Occipital lobe (tissue), 3 donors: ENCODE results near the gene ZNF597. TPM values are rescaled to one million over a fixed set of nuclear protein-coding genes. Genes with fewer than 3 reads are reported as not detected.

Experiments
- DNase-seq: peaks from one replicate; lab custom pipeline; 2025; lab: John Stamatoyannopoulos, UW
- small RNA-seq: library from RNA; depleted of rRNA; stranded (forward); fragments of <200 nt; gene quantifications from one replicate; pipeline ENCODE3, GENCODE V24; 2014
- total RNA-seq: library from RNA; depleted of rRNA; stranded (reverse); fragments of >200 nt; gene quantifications from one replicate; pipeline ENCODE4 v1.2.3, GENCODE V29; 2014

The ZNF597 gene
- total RNA-seq, 1 donor from 2014 or later = 4.4 TPM

DNA sequence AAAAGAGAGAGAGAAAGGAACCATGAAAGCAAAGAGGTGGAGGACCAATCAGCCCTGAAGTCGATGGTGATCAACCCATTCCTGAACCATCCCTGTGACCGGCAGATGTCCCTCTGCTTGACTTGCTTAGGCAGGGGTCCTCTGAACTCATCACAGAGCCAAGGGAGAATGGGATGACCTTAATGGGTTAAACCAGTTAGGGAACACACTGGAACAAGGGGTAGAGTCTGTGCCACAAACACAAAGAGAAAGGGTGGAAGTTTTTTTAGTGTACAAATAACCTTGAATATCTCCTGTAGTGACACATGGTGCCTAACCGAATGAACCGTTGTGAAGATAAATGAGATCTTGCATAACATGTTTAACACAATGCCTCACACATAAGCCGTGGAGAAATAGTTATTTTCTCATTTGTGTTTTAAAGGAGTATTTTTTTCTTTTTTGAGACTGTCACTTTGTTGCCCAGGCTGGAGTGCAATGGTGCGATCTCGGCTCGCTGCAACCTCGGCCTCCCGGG lies 11.4 kb upstream of the ZNF597 start:
- DNase-seq = no peak

- no peak for DNase-seq
Observed at GRCh38 chr16:3454093-3454492, 10.8 kb upstream of the ZNF597 start.

GRCh38 chr16:3444032-3444388 lies 706 bp upstream of the ZNF597 start:
- no peak for DNase-seq

GRCh38 chr16:3439637-3440036 lies 3.7 kb downstream of the ZNF597 start:
- DNase-seq = no peak

- DNase-seq = no peak
Observed at GRCh38 chr16:3434373-3434772, 8.9 kb downstream of the ZNF597 start.

GRCh38 chr16:3431779-3432219 lies 11.5 kb downstream of the ZNF597 start:
- DNase-seq = no peak

- DNase-seq = no peak
Observed at GRCh38 chr16:3413730-3414379, 29.4 kb downstream of the ZNF597 start.

- no peak for DNase-seq
Observed at GRCh38 chr16:3408561-3409197, 34.6 kb downstream of the ZNF597 start.

GRCh38 chr16:3401719-3402397 lies 41.4 kb downstream of the ZNF597 start:
- DNase-seq = no peak

DNA sequence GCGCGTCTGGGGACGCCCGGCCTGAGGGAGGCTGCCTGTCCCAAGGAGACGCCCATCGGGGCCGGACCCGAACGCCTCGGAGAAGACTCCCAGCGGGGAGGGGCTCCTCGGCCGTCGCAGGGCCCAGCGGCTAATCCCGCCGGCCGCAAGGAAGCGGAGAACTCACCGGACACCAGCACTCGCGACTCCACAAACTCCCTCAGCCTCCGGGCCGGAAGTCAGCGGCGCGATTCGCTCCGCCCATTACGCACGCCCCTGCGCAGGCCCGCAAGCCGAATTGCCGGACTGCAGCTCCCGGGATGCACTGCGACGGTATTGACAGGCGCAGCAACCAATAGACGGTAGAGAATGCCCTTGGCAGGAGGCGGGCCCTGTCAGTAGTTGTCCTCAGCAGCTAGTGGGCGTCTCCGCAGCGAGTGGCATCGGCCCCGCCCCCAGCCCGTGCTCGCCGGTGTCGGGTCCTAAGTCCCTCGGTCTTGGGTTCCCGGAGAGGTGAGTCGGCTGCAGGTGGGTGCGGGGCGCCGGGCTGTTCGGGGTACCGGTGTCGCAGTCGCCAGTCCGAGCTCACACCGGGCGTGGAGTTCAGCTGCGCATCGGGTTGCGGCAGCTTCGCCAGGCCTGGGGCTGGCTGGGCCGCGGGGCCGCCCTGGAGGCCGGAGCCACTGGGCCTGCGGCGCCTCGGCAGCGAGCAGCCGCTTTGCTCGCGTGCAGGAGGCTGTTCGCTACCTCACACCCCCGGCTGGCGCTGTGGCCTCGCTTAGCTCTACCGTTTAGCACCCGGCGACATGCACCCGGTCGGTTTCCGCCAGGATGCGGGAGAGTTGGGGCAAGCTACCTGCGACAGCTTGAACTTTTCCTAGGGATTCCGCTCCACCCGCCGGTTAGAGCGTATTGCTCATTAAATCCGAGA lies 42.3 kb downstream of the ZNF597 start, which contains the start of the genes ZNF174 and ZSCAN32:
Gene ZNF174, plus strand, starts transcription at position 437 of the 910 bp plus-strand sequence. CDS start 790 bp downstream, outside the sequence.
Gene ZSCAN32, minus strand, starts transcription at position 226 of the 910 bp plus-strand sequence. CDS start 3,447 bp downstream, outside the sequence.
- peak; percentile 99 for DNase-seq

GRCh38 chr16:3400446-3400778 lies 42.9 kb downstream of the ZNF597 start:
- DNase-seq = no peak

- no peak for DNase-seq
Observed at GRCh38 chr16:3389663-3390338, 53.5 kb downstream of the ZNF597 start.

GRCh38 chr16:3388325-3388724 lies 55.0 kb downstream of the ZNF597 start:
- no peak for DNase-seq

GRCh38 chr16:3383045-3383448 lies 60.3 kb downstream of the ZNF597 start:
- DNase-seq = no peak

Small RNAs within 50 kb of the gene (small RNA-seq; reads per million reads assigned to genes)
- gene MIR6126 = not detected

Other genes with a start within 250 kb of the ZNF597 start
- gene ZNF200, start 208.3 kb downstream of the ZNF597 start, total RNA-seq = 17.9 TPM
- gene MEFV, start 186.9 kb downstream of the ZNF597 start, total RNA-seq = 0.47 TPM
- gene ZNF263, start 160.0 kb downstream of the ZNF597 start, total RNA-seq = 55.4 TPM
- 26.4 TPM for gene TIGD7, start 138.1 kb downstream of the ZNF597 start, total RNA-seq
- gene ZNF75A, start 138.0 kb downstream of the ZNF597 start, total RNA-seq = 35.4 TPM
- gene OR2C1, start 87.6 kb downstream of the ZNF597 start, total RNA-seq = 0.62 TPM
- gene ZSCAN32, start 42.5 kb downstream of the ZNF597 start, total RNA-seq = 10.5 TPM
- gene ZNF174, start 42.3 kb downstream of the ZNF597 start, total RNA-seq = 8.0 TPM
- gene NAA60, start 176 bp upstream of the ZNF597 start, total RNA-seq = 12.2 TPM
- gene C16orf90, start 52.0 kb upstream of the ZNF597 start, total RNA-seq = not detected
- 38.4 TPM for gene CLUAP1, start 57.5 kb upstream of the ZNF597 start, total RNA-seq
- gene NLRC3, start 133.9 kb upstream of the ZNF597 start, total RNA-seq = 0.62 TPM
- 6.2 TPM for gene SLX4, start 168.1 kb upstream of the ZNF597 start, total RNA-seq
- gene DNASE1, start 211.2 kb upstream of the ZNF597 start, total RNA-seq = 35.9 TPM